ENCODE data around the gene UGGT1. TPM values are rescaled to one million over a fixed set of nuclear protein-coding genes. Genes with fewer than 3 reads are reported as not detected.

UGGT1 gene
- total RNA-seq, 1 donor from 2014 or later = 47.1 TPM

GRCh38 chr2:128233790-128234395 lies 142.9 kb downstream of the UGGT1 start:
- TF ChIP-seq, protein P1, sequence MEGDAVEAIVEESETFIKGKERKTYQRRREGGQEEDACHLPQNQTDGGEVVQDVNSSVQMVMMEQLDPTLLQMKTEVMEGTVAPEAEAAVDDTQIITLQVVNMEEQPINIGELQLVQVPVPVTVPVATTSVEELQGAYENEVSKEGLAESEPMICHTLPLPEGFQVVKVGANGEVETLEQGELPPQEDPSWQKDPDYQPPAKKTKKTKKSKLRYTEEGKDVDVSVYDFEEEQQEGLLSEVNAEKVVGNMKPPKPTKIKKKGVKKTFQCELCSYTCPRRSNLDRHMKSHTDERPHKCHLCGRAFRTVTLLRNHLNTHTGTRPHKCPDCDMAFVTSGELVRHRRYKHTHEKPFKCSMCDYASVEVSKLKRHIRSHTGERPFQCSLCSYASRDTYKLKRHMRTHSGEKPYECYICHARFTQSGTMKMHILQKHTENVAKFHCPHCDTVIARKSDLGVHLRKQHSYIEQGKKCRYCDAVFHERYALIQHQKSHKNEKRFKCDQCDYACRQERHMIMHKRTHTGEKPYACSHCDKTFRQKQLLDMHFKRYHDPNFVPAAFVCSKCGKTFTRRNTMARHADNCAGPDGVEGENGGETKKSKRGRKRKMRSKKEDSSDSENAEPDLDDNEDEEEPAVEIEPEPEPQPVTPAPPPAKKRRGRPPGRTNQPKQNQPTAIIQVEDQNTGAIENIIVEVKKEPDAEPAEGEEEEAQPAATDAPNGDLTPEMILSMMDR (IDR thresholded peaks at IDR 0.05) = peak; percentile 66
- H3K4me1 Mint-ChIP-seq (ENCODE audit: low read depth) = peaks cover 28% of the 10 kb centered on the region
- H3K4me3 Mint-ChIP-seq (ENCODE audit: unreplicated experiment) = peak overlapping the region; percentile 73
- no peaks in the 10 kb centered on the region for H3K36me3 Mint-ChIP-seq (ENCODE audit: low read depth)
- no peak for DNase-seq (ENCODE audit: low spot score)
- H3K27me3 Mint-ChIP-seq (ENCODE audit: low read depth) = no peaks in the 10 kb centered on the region
- no peaks in the 10 kb centered on the region for H3K9me3 Mint-ChIP-seq (ENCODE audit: low read depth)
- no peak overlapping the region for H3K27ac Mint-ChIP-seq (ENCODE audit: unreplicated experiment)

- DNase-seq (ENCODE audit: low spot score) = no peak
- Mint-ChIP-seq H3K27me3 (ENCODE audit: low read depth) (no peaks in the 10 kb centered on the region), H3K4me3 (ENCODE audit: unreplicated experiment) (no peak overlapping the region), H3K27ac (ENCODE audit: unreplicated experiment) (no peak overlapping the region), H3K36me3 (ENCODE audit: low read depth) (no peaks in the 10 kb centered on the region), H3K9me3 (ENCODE audit: low read depth) (no peaks in the 10 kb centered on the region), H3K4me1 (ENCODE audit: low read depth) (peaks cover 28% of the 10 kb centered on the region)
- TF ChIP-seq, protein P1 (IDR thresholded peaks at IDR 0.05) = no peak
These were observed 143.6 kb downstream of the UGGT1 start for GRCh38 chr2:128234613-128235012.

GRCh38 chr2:128235581-128235980 lies 144.6 kb downstream of the UGGT1 start:
- TF ChIP-seq, protein P1 (IDR thresholded peaks at IDR 0.05) = no peak
- Mint-ChIP-seq H3K4me3 (ENCODE audit: unreplicated experiment) (no peak overlapping the region), H3K36me3 (ENCODE audit: low read depth) (no peaks in the 10 kb centered on the region), H3K27ac (ENCODE audit: unreplicated experiment) (no peak overlapping the region), H3K4me1 (ENCODE audit: low read depth) (peaks cover 28% of the 10 kb centered on the region), H3K27me3 (ENCODE audit: low read depth) (no peaks in the 10 kb centered on the region), H3K9me3 (ENCODE audit: low read depth) (no peaks in the 10 kb centered on the region)
- DNase-seq (ENCODE audit: low spot score) = no peak

GRCh38 chr2:128236491-128237035 lies 145.6 kb downstream of the UGGT1 start:
- peak overlapping the region; percentile 85 for H3K27ac Mint-ChIP-seq (ENCODE audit: unreplicated experiment)
- DNase-seq (ENCODE audit: low spot score) = no peak
- H3K4me1 Mint-ChIP-seq (ENCODE audit: low read depth) = peaks cover 28% of the 10 kb centered on the region
- H3K27me3 Mint-ChIP-seq (ENCODE audit: low read depth) = no peaks in the 10 kb centered on the region
- no peaks in the 10 kb centered on the region for H3K36me3 Mint-ChIP-seq (ENCODE audit: low read depth)
- H3K9me3 Mint-ChIP-seq (ENCODE audit: low read depth) = no peaks in the 10 kb centered on the region
- TF ChIP-seq, protein P1 (IDR thresholded peaks at IDR 0.05) = no peak
- H3K4me3 Mint-ChIP-seq (ENCODE audit: unreplicated experiment) = no peak overlapping the region

DNA sequence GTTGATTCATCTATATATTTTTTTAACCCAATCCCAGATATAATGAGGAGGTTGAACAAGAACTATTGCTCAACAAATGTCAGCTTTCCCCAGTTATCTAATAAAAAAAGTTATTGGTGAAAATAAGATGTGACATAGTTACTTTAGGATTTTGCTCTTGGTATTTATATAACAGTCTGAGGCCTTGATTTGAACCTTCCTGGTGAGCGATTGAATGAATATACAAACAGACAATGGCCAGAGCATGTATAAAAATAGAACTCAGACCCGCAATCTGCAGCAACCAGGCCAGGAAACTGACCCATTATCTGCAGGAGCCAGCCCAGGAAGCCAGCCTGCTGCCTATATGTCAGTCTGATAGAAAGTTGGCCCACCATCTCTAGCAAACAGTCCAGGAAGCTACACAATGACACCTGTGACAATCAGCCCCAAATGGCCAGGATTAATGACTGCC lies 146.1 kb downstream of the UGGT1 start:
- DNase-seq (ENCODE audit: low spot score) = no peak

More for the DNA sequence above, 146.1 kb downstream of the UGGT1 start:
- TF ChIP-seq, protein P1 (IDR thresholded peaks at IDR 0.05) = no peak
- no peak overlapping the region for H3K4me3 Mint-ChIP-seq (ENCODE audit: unreplicated experiment)
- peaks cover 28% of the 10 kb centered on the region for H3K4me1 Mint-ChIP-seq (ENCODE audit: low read depth)
- H3K36me3 Mint-ChIP-seq (ENCODE audit: low read depth) = no peaks in the 10 kb centered on the region
- peak overlapping the region; percentile 85 for H3K27ac Mint-ChIP-seq (ENCODE audit: unreplicated experiment)
- H3K9me3 Mint-ChIP-seq (ENCODE audit: low read depth) = no peaks in the 10 kb centered on the region
- no peaks in the 10 kb centered on the region for H3K27me3 Mint-ChIP-seq (ENCODE audit: low read depth)
